PC-3 (cell line): ENCODE data around the gene ESR1.

ENCODE experiments used
- EZH2phosphoT487 ChIP-seq: fragments of 300-600 bp; sonication (generic); IDR thresholded peaks from 2 replicates; pipeline ENCODE4 v1.6.1; 2018; ENCODE audit warnings: mild to moderate bottlenecking, antibody characterized with exemption, low read length, borderline replicate concordance
- TF ChIP-seq, protein P1 (sequence below): fragments of 300-600 bp; sonication (generic); conservative IDR thresholded peaks from 2 replicates; pipeline ENCODE4 v1.5.1; 2017; ENCODE audit warnings: antibody characterized with exemption, low read depth, mild to moderate bottlenecking, low read length

DNA sequence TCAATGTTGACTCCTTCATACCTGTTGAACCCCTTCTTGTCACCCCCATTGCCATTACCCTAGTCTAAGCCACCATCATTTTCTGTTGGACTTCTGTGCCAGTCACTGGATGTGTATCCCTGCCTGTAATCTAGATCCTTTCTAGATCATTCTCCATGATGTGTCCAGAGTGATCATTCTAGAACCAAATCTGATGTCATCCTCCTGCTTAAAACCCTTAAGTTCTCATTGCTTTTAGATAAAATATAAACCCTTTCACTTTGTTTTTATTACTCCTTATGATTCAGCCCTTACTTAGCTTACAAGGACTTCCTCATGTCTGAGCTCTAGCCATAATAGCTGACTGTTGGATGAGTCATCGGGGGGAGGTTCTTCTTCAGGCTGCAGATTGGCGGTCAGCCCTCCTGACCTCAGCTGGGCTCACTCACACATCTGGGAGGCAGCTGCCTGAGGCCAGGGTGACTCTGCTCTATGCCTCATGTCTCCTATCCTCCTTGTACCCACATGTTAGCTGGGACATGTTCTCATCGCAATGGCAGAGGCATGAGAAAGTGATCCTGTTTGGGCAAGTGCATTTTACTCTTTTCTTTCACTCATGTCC, 287.6 kb downstream of the ESR1 start:
- TF ChIP-seq EZH2phosphoT487: no peak
- TF ChIP-seq, protein P1, sequence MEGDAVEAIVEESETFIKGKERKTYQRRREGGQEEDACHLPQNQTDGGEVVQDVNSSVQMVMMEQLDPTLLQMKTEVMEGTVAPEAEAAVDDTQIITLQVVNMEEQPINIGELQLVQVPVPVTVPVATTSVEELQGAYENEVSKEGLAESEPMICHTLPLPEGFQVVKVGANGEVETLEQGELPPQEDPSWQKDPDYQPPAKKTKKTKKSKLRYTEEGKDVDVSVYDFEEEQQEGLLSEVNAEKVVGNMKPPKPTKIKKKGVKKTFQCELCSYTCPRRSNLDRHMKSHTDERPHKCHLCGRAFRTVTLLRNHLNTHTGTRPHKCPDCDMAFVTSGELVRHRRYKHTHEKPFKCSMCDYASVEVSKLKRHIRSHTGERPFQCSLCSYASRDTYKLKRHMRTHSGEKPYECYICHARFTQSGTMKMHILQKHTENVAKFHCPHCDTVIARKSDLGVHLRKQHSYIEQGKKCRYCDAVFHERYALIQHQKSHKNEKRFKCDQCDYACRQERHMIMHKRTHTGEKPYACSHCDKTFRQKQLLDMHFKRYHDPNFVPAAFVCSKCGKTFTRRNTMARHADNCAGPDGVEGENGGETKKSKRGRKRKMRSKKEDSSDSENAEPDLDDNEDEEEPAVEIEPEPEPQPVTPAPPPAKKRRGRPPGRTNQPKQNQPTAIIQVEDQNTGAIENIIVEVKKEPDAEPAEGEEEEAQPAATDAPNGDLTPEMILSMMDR: no peak
